RWPE2 (cell line): ENCODE results near the gene ZNF568.

Experiments
- ATAC-seq: fragments of 200-7000 bp; cut with Tn5 transposase; 3 replicates; pipeline ENCODE4 v1.9.1; 2021; ENCODE audit warnings: low read depth
- DNase-seq: peaks from one replicate; pipeline ENCODE4 v3.0.0-alpha.2; 2020; ENCODE audit warnings: low spot score
- H3K27ac ChIP-seq: fragments of 450-650 bp; 2 replicates; pipeline ENCODE4 v1.5.1; 2017; ENCODE audit warnings: mild to moderate bottlenecking; ENCODE audit not compliant: poor library complexity, severe bottlenecking
- H3K27me3 ChIP-seq: fragments of 250-450 bp; sonication (Bioruptor Pico); 2 replicates; pipeline ENCODE4 v1.5.1; 2021; ENCODE audit warnings: mild to moderate bottlenecking, moderate library complexity; ENCODE audit not compliant: insufficient read depth, poor library complexity, severe bottlenecking
- H3K36me3 ChIP-seq: fragments of 250-450 bp; sonication (Bioruptor Pico); 2 replicates; pipeline ENCODE4 v1.5.1; 2020; ENCODE audit warnings: low read depth, mild to moderate bottlenecking, moderate library complexity
- H3K4me1 ChIP-seq: fragments of 250-450 bp; sonication (Bioruptor Pico); 2 replicates; pipeline ENCODE4 v1.5.1; 2021; ENCODE audit warnings: mild to moderate bottlenecking, moderate library complexity; ENCODE audit not compliant: insufficient read depth, poor library complexity, severe bottlenecking
- H3K4me3 ChIP-seq: fragments of 250-450 bp; sonication (Bioruptor Pico); 2 replicates; pipeline ENCODE4 v1.5.1; 2021; ENCODE audit warnings: mild to moderate bottlenecking, moderate library complexity; ENCODE audit not compliant: severe bottlenecking
- H3K9me3 ChIP-seq: fragments of 250-450 bp; sonication (Bioruptor Pico); 2 replicates; pipeline ENCODE4 v1.5.1; 2021; ENCODE audit warnings: mild to moderate bottlenecking, moderate library complexity; ENCODE audit not compliant: severe bottlenecking
- TF ChIP-seq, protein P1 (sequence below): fragments of 450-650 bp; IDR thresholded peaks from one replicate; pipeline ENCODE4 v1.5.1; 2017; ENCODE audit warnings: mild to moderate bottlenecking, moderate library complexity; ENCODE audit not compliant: poor library complexity, severe bottlenecking

The ZNF568 gene

DNA sequence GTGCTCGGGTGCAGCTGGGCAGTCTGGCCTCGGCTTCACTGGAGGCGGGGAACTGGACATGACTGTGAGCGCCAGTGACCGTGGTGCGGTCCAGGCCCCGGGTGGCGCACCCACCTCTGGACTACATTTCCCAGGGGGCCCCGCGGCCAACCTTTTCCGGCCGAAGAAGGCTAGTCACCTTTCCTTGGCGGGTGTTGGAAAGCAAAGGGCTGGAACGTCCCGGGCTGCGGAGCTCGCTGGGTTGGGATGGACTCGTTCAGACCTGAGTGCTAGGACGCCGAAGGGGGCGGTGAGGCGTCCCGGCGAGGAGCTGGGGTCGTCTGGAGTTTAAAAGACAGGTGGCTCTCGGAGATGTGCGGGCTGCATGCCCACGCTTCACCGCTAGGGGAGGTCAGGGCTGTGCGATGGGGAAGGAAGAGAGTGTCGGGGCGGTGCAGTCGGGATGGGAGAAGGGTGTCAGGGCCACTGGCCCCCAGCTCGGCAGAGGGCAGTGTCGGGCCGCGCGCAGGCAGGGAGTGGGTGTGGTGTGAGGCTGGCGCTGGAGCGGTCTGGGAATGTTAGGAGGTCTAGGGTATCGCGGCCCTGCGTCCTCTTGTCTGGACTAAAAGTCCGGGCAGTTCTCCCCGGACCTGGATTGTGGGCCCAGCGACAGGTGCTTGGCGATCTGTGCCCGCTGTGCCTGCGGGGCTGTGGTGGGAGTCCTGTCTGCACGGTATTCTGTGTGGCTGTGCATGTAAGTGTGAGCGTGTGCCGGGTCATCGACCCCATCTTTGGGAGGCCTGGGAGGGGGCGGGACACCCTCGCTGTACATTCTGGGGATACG is 57.1 kb downstream of the ZNF568 start:
- TF ChIP-seq, protein P1, sequence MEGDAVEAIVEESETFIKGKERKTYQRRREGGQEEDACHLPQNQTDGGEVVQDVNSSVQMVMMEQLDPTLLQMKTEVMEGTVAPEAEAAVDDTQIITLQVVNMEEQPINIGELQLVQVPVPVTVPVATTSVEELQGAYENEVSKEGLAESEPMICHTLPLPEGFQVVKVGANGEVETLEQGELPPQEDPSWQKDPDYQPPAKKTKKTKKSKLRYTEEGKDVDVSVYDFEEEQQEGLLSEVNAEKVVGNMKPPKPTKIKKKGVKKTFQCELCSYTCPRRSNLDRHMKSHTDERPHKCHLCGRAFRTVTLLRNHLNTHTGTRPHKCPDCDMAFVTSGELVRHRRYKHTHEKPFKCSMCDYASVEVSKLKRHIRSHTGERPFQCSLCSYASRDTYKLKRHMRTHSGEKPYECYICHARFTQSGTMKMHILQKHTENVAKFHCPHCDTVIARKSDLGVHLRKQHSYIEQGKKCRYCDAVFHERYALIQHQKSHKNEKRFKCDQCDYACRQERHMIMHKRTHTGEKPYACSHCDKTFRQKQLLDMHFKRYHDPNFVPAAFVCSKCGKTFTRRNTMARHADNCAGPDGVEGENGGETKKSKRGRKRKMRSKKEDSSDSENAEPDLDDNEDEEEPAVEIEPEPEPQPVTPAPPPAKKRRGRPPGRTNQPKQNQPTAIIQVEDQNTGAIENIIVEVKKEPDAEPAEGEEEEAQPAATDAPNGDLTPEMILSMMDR = peak; percentile 78
- DNase-seq = peak; percentile 64
- H3K27ac ChIP-seq = no peak overlapping the region
- peaks cover 2% of the 10 kb centered on the region for H3K9me3 ChIP-seq
- H3K4me1 ChIP-seq = no peaks in the 10 kb centered on the region
- peak overlapping the region; percentile 53 for H3K4me3 ChIP-seq
- peak; percentile 99 for ATAC-seq
- H3K27me3 ChIP-seq = no peaks in the 10 kb centered on the region
- H3K36me3 ChIP-seq = no peaks in the 10 kb centered on the region

DNA sequence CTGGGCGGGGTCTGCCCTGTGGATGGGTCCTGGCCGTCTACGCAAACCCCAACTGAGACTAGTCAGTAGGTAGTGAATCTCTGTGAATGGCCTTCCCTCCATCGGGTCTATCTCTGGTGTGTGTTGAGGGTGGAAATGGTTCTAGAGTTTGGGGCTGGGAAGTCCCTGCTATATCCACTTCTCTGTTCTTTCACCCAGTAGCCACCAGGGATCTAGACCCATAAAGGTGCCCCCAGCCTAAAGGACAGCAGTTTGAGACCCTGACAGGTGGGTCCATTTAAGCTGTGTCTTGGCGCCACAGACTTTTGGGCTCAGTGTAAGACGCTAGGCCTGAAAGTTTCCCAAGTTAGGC is 57.7 kb downstream of the ZNF568 start:
- Histone ChIP-seq H3K4me1 (no peaks in the 10 kb centered on the region), H3K27ac (no peak overlapping the region), H3K4me3 (peak overlapping the region; percentile 53), H3K9me3 (peaks cover 2% of the 10 kb centered on the region), H3K36me3 (no peaks in the 10 kb centered on the region), H3K27me3 (no peaks in the 10 kb centered on the region)
- DNase-seq = no peak
- TF ChIP-seq, protein P1 = no peak
- ATAC-seq = no peak

DNA sequence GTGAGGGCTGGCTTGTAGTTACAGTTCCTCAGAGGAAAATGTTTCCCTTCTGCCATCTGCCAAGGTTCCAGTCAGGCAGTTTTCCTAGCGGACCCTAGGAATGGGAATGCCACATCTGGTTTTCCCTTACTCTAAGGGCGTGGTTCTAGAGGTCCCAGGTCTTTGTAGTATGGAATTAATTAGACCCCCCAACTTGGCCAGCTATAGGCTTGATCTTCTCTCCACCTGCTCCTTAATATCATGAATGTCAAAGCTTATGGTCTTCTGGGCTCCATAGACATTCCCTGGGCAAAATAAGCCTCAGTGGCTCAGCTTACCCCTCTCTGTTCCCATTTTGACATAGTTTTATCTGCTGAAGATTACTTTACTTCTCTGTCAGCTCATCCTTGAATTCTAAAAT is 70.0 kb downstream of the ZNF568 start:
- TF ChIP-seq, protein P1 = no peak
- peaks cover 5% of the 10 kb centered on the region for H3K9me3 ChIP-seq
- no peaks in the 10 kb centered on the region for H3K4me1 ChIP-seq
- H3K27me3 ChIP-seq = no peaks in the 10 kb centered on the region
- no peak overlapping the region for H3K27ac ChIP-seq
- ATAC-seq (no peak), DNase-seq (no peak)
- H3K4me3 ChIP-seq = no peak overlapping the region
- H3K36me3 ChIP-seq = no peaks in the 10 kb centered on the region

DNA sequence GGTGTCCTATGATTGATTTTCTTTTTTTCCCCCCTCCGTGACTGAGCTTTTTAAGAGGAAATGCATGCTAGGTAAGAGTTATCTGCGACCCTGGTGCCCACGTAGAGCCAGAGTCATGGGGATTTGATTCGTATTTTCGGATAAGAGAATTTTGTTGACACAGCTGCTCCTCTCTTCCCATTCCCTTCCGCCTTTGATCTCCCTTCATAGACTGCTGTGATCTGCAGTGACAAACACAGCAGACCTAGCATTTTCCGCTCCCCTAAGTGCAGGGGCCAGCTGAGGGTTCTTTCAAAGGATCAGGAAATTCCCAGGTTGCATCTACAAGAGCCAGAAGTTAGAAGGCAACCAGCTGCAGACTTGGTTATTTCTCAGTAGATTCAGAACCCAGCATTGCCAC is 70.5 kb downstream of the ZNF568 start:
- Histone ChIP-seq H3K36me3 (no peaks in the 10 kb centered on the region), H3K27me3 (no peaks in the 10 kb centered on the region), H3K27ac (no peak overlapping the region), H3K9me3 (peaks cover 5% of the 10 kb centered on the region), H3K4me3 (no peak overlapping the region), H3K4me1 (no peaks in the 10 kb centered on the region)
- DNase-seq (no peak), ATAC-seq (no peak)
- TF ChIP-seq, protein P1 = no peak

DNA sequence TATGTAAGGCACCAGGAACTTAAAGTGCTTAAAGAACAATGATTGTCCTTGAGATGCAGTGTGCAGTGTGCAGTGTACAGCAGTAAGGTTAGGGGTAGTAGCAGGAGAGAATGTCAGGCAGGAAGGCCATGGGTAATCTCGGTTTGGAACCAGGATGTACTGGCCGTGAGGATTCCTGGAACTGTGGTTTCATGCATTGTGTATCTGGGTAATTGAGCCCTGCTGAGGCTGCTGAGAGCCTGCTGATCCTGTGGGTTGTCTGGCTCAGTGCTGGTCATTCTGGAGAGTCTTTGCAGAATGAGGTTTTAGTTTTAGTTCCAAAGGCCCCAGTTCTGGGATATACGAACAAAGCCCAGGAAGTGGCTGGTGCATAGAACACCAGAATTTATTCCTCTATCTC is 71.0 kb downstream of the ZNF568 start:
- Histone ChIP-seq H3K27ac (no peak overlapping the region), H3K27me3 (no peaks in the 10 kb centered on the region), H3K36me3 (no peaks in the 10 kb centered on the region), H3K9me3 (peaks cover 5% of the 10 kb centered on the region), H3K4me1 (no peaks in the 10 kb centered on the region), H3K4me3 (no peak overlapping the region)
- no peak for DNase-seq
- no peak for ATAC-seq
- TF ChIP-seq, protein P1 = no peak
